Stomach smooth muscle (tissue), 2 donors: ENCODE measurements around the gene DECR2.

Source experiments
- H3K27ac ChIP-seq: one replicate; pipeline ENCODE4 v1.7.0; 2013; ENCODE audit warnings: mild to moderate bottlenecking, low read length, inconsistent platforms
- H3K27me3 ChIP-seq, 2 donors: one replicate each; pipeline ENCODE4 v1.7.0; 2013; ENCODE audit warnings: low read length in 2 of 2; ENCODE audit not compliant: insufficient read depth in 2 of 2, control insufficient read depth in 1 of 2
- H3K36me3 ChIP-seq, 2 donors: one replicate each; pipeline ENCODE4 v1.7.0; 2013; ENCODE audit warnings: low read length in 2 of 2; ENCODE audit not compliant: control insufficient read depth in 2 of 2, insufficient read depth in 2 of 2
- H3K4me1 ChIP-seq: one replicate; pipeline ENCODE4 v1.7.0; 2013; ENCODE audit warnings: low read length; ENCODE audit not compliant: control insufficient read depth, insufficient read depth
- H3K4me3 ChIP-seq, 2 donors: one replicate each; pipeline ENCODE4 v1.7.0; 2013; ENCODE audit warnings: low read length in 2 of 2
- H3K9ac ChIP-seq, 2 donors: one replicate each; pipeline ENCODE4 v1.7.0; 2013; ENCODE audit warnings: low read length in 2 of 2, mild to moderate bottlenecking in 1 of 2
- H3K9me3 ChIP-seq, 2 donors: one replicate each; pipeline ENCODE4 v1.7.0; 2013; ENCODE audit warnings: low read length in 2 of 2; ENCODE audit not compliant: control insufficient read depth in 2 of 2
- donor health status: healthy.
- donor health status: Pancreatic carcinoma.

Gene DECR2

DNA sequence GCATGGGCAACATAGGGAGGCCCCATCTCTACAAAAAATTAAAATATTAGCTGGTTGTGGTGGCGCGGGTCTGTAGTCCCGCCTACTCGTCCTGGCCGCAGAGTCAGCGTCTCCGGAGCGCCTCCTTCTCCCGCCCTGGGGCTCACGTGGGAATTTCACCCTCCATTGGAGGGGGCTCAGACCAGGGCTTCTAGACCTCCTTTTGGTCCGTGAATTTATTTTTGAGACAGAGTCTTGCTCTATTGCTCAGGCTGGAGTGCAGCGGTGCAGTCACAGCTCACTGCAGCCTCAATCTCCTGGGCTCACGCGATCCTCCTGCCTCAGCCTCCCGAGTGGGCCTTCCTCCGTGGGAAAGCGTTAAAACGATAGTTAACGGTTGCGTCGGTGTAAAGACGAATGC, 5.1 kb upstream of the DECR2 start:
- H3K36me3 ChIP-seq: peaks cover 3 to 9% of the 10 kb centered on the region in 2 donors
- no peaks in the 10 kb centered on the region for H3K9me3 ChIP-seq
- H3K4me1 ChIP-seq: peaks cover 23% of the 10 kb centered on the region
- peak overlapping the region; percentile 67 to 76 for H3K4me3 ChIP-seq
- H3K9ac ChIP-seq: peak overlapping the region; percentile 60 to 69
- H3K27ac ChIP-seq: peak overlapping the region; percentile 75
- no peaks in the 10 kb centered on the region for H3K27me3 ChIP-seq

GRCh38 chr16:397135-397661, 4.5 kb upstream of the DECR2 start, which contains the start of gene NME4:
NME4 (plus strand) TSS chr16:397199; CDS start chr16:397223, 24 bp downstream.
- Histone ChIP-seq H3K27ac (peak within 1 kb of the TSS; percentile 78), H3K4me3 (peak within 1 kb of the TSS; percentile 67 to 76), H3K9me3 (no peaks in the 10 kb centered on the region), H3K27me3 (no peaks in the 10 kb centered on the region), H3K9ac (peak within 1 kb of the TSS; percentile 60 to 69), H3K36me3 (peaks cover 3 to 9% of the 10 kb centered on the region in 2 donors), H3K4me1 (peaks cover 21% of the 10 kb centered on the region)

- Histone ChIP-seq H3K4me3 (peak overlapping the region in 1 of 2 donors; percentile 67), H3K36me3 (peaks cover 3 to 9% of the 10 kb centered on the region in 2 donors), H3K9ac (peak overlapping the region in 1 of 2 donors; percentile 66), H3K9me3 (no peaks in the 10 kb centered on the region), H3K27me3 (no peaks in the 10 kb centered on the region), H3K4me1 (peaks cover 21% of the 10 kb centered on the region), H3K27ac (peak overlapping the region; percentile 78)
Measured at GRCh38 chr16:397736-398332, 3.9 kb upstream of the DECR2 start.

GRCh38 chr16:398561-399339, 2.9 kb upstream of the DECR2 start:
- peak overlapping the region in 1 of 2 donors; percentile 67 for H3K4me3 ChIP-seq
- H3K4me1 ChIP-seq: peaks cover 21% of the 10 kb centered on the region
- H3K9ac ChIP-seq: peak overlapping the region in 1 of 2 donors; percentile 66
- H3K27me3 ChIP-seq: no peaks in the 10 kb centered on the region
- H3K9me3 ChIP-seq: no peaks in the 10 kb centered on the region
- H3K36me3 ChIP-seq: peaks cover 3 to 9% of the 10 kb centered on the region in 2 donors
- peak overlapping the region; percentile 78 for H3K27ac ChIP-seq

DNA sequence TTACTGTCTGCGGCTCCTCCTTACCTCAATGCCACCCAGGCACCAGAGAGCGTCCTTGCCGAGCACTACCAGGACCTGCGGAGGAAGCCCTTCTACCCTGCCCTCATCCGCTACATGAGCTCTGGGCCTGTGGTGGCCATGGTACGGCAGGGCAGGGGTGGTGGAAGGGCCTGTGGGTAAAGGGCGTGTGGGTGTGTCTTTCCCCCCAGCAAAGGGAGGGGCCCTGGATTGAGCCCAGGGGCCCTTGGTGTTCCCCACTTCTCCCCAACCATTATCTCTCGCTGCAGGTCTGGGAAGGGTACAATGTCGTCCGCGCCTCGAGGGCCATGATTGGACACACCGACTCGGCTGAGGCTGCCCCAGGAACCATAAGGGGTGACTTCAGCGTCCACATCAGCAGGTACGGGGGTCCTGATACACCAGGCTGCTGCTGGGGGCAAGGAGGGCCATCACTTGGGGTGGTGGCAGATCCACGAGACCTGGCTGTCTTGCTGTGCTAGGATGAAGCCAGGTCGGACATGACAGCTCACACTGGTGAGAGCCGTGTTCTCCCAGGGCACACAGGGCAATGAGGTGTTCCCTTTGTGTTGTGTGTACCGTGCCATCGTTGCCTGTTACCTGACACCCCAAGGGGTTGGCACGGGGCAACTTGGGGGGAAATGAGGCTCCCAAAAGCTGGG, 2.2 kb upstream of the DECR2 start:
- H3K9ac ChIP-seq: no peak overlapping the region
- H3K36me3 ChIP-seq: peaks cover 3 to 9% of the 10 kb centered on the region in 2 donors
- H3K4me1 ChIP-seq: peaks cover 21% of the 10 kb centered on the region
- H3K27me3 ChIP-seq: no peaks in the 10 kb centered on the region
- H3K27ac ChIP-seq: peak overlapping the region; percentile 78
- no peaks in the 10 kb centered on the region for H3K9me3 ChIP-seq
- no peak overlapping the region for H3K4me3 ChIP-seq

DNA sequence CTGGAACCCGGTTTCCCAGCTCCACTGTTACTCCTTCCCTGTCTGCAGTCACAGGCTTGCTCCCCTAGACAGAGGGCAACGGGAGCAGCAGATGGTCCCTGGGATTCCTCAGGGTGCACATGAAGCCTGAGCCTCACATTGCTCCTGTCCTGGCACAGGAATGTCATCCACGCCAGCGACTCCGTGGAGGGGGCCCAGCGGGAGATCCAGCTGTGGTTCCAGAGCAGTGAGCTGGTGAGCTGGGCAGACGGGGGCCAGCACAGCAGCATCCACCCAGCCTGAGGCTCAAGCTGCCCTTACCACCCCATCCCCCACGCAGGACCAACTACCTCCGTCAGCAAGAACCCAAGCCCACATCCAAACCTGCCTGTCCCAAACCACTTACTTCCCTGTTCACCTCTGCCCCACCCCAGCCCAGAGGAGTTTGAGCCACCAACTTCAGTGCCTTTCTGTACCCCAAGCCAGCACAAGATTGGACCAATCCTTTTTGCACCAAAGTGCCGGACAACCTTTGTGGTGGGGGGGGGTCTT, 1.6 kb upstream of the DECR2 start:
- no peaks in the 10 kb centered on the region for H3K9me3 ChIP-seq
- H3K36me3 ChIP-seq: peaks cover 3 to 9% of the 10 kb centered on the region in 2 donors
- H3K4me3 ChIP-seq: peak overlapping the region in 1 of 2 donors; percentile 81
- H3K4me1 ChIP-seq: peaks cover 21% of the 10 kb centered on the region
- H3K27me3 ChIP-seq: no peaks in the 10 kb centered on the region
- H3K9ac ChIP-seq: no peak overlapping the region
- H3K27ac ChIP-seq: peak overlapping the region; percentile 46

DNA sequence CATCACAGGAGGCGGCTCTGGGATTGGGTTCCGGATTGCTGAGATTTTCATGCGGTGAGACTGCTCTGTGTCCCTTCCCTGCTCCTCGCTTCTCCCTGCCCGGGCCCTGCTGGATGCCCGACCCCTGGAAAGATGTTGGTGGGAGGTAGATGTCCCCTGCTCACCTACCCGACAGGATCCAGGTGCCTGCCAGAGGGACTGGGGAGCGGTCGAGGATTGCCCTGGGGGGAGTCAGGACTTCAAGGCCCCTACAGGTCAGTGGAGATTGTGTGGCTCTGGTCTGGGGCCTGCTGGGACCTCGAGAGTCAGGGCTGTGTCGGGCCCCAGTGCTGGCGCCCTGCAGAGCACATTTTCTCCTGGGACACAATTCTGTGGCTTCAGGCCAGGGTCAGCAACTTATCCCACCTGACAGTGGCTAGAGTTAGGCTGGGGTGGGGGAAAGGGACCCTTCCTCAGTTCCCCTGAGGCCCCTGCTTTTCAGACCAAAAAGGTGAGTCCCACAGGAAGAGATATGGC, 3.3 kb downstream of the DECR2 start:
- no peak overlapping the region for H3K9ac ChIP-seq

GRCh38 chr16:405548-406506, 4.1 kb downstream of the DECR2 start:
- no peak overlapping the region for H3K9ac ChIP-seq
- no peaks in the 10 kb centered on the region for H3K36me3 ChIP-seq
- H3K27ac ChIP-seq: no peak overlapping the region
- no peak overlapping the region for H3K4me3 ChIP-seq
- H3K4me1 ChIP-seq: peaks cover under 1% of the 10 kb centered on the region
- H3K27me3 ChIP-seq: no peaks in the 10 kb centered on the region
- no peaks in the 10 kb centered on the region for H3K9me3 ChIP-seq

More for the DNA sequence above, 3.3 kb downstream of the DECR2 start:
- Histone ChIP-seq H3K4me1 (peaks cover 5% of the 10 kb centered on the region), H3K27me3 (no peaks in the 10 kb centered on the region), H3K9me3 (no peaks in the 10 kb centered on the region), H3K27ac (no peak overlapping the region), H3K36me3 (peaks cover 0 to 3% of the 10 kb centered on the region in 2 donors), H3K4me3 (no peak overlapping the region)

GRCh38 chr16:407253-407652, 5.6 kb downstream of the DECR2 start:
- Histone ChIP-seq H3K4me1 (no peaks in the 10 kb centered on the region), H3K27me3 (no peaks in the 10 kb centered on the region), H3K9me3 (no peaks in the 10 kb centered on the region)

More at GRCh38 chr16:407253-407652, 5.6 kb downstream of the DECR2 start:
- no peak overlapping the region for H3K9ac ChIP-seq
- no peak overlapping the region for H3K4me3 ChIP-seq
- peaks cover 5 to 8% of the 10 kb centered on the region in 2 donors for H3K36me3 ChIP-seq
- H3K27ac ChIP-seq: no peak overlapping the region
